K562 (cell line): ENCODE data around the gene PPT2. TPM values are rescaled to one million over a fixed set of nuclear protein-coding genes. Genes with fewer than 3 reads are reported as not detected.

Source experiments
- ERF ChIP-seq: fragments of 450-650 bp; formaldehyde crosslinking; IDR thresholded peaks from 2 replicates; pipeline ENCODE4 v1.4.0; 2020; ENCODE audit warnings: mild to moderate bottlenecking, mixed read lengths
- FIP1L1 ChIP-seq: fragments of 200-400 bp; formaldehyde crosslinking; IDR thresholded peaks from 2 replicates; pipeline ENCODE4 v1.6.1; 2018; ENCODE audit warnings: mild to moderate bottlenecking, low read depth, low read length; ENCODE audit not compliant: poor library complexity, severe bottlenecking
- HDAC8 ChIP-seq: fragments of 450-650 bp; IDR thresholded peaks from 2 replicates; pipeline ENCODE4 v1.6.1; 2016; ENCODE audit warnings: mild to moderate bottlenecking, missing genetic modification characterization, moderate library complexity, missing compliant biosample characterization
- MAZ ChIP-seq, 2 experiments: fragments of 450-650 bp in 1 of 2; sonication (generic) in 1 of 2; formaldehyde crosslinking; IDR thresholded peaks in 1 of 2; conservative IDR thresholded peaks in 1 of 2; 2 replicates each; pipeline versions ENCODE4 v1.4.0 to v1.5.0; 2020; ENCODE audit warnings: mild to moderate bottlenecking in 1 of 2, missing genetic modification reagents in 1 of 2
- NFE2L1 ChIP-seq: fragments of 450-650 bp; IDR thresholded peaks from 2 replicates; pipeline ENCODE4 v1.6.1; 2016; ENCODE audit warnings: missing genetic modification characterization, low read depth, mild to moderate bottlenecking, missing compliant biosample characterization, moderate library complexity, borderline replicate concordance
- NR2C1 ChIP-seq, 2 experiments: fragments of 450-650 bp; IDR thresholded peaks; 2 replicates each; pipeline ENCODE4 v1.6.1; 2017; ENCODE audit warnings: mild to moderate bottlenecking in 2 of 2, antibody characterized with exemption in 1 of 2, inconsistent platforms in 1 of 2, missing compliant biosample characterization in 1 of 2, missing genetic modification characterization in 1 of 2
- NR4A1 ChIP-seq, 2 experiments: fragments of 250-450 bp in 1 of 2; fragments of 450-650 bp in 1 of 2; sonication (Bioruptor Pico) in 1 of 2; IDR thresholded peaks; 2 replicates each; pipeline versions ENCODE4 v1.4.0 to v1.6.1; 2016 to 2020; ENCODE audit warnings: mild to moderate bottlenecking in 2 of 2, missing compliant biosample characterization in 1 of 2, missing genetic modification characterization in 1 of 2, moderate library complexity in 1 of 2
- NRF1 ChIP-seq, 2 experiments: fragments of 450-650 bp; IDR thresholded peaks in 1 of 2; conservative IDR thresholded peaks in 1 of 2; 2 replicates each; pipeline ENCODE4 v1.6.1; 2014; ENCODE audit warnings: mild to moderate bottlenecking in 2 of 2
- POLR2AphosphoS2 ChIP-seq: IDR thresholded peaks from 2 replicates; pipeline ENCODE4 v1.6.1; 2012; ENCODE audit warnings: low read length, improper control_type of control experiment
- RBFOX2 ChIP-seq: fragments of 200-400 bp; formaldehyde crosslinking; IDR thresholded peaks from 2 replicates; pipeline ENCODE4 v1.6.1; 2017; ENCODE audit warnings: low read depth, mild to moderate bottlenecking, low read length, moderate library complexity
- SMAD3 ChIP-seq: fragments of 450-650 bp; formaldehyde crosslinking; conservative IDR thresholded peaks from 2 replicates; pipeline ENCODE4 v1.4.0; 2020; ENCODE audit warnings: mild to moderate bottlenecking
- TCF7 ChIP-seq: sonication (generic); IDR thresholded peaks from 2 replicates; pipeline ENCODE4 v1.6.1; 2016; ENCODE audit warnings: antibody characterized with exemption, borderline replicate concordance
- THAP12 ChIP-seq: fragments of 250-450 bp; sonication (Bioruptor Pico); IDR thresholded peaks from 2 replicates; pipeline ENCODE4 v1.9.0; 2021; ENCODE audit warnings: mild to moderate bottlenecking, inconsistent platforms
- ZBTB40 ChIP-seq, 2 experiments: fragments of 450-650 bp in 1 of 2; sonication (generic) in 1 of 2; formaldehyde crosslinking in 1 of 2; IDR thresholded peaks; 2 replicates each; pipeline versions ENCODE4 v1.7.1 to v1.9.0; 2016 to 2022; ENCODE audit warnings: inconsistent platforms in 1 of 2, mild to moderate bottlenecking in 1 of 2, missing genetic modification reagents in 1 of 2
- polyA plus RNA-seq, 8 experiments: library from polyadenylated mRNA; depleted of rRNA in 4 of 8; stranded (reverse) in 5 of 8; unstranded in 3 of 8; fragments of >200 nt; fragmentation: Nextera tagmentation in 2 of 8; fragmentation: Illumina TruSeq in 1 of 8; extraction: Ambion mirVana in 2 of 8; extraction: Trizol in 1 of 8; gene quantifications; 2 replicates each; pipeline versions ENCODE4 v1.2.1 to v1.2.3, GENCODE V29; 2011 to 2014; ENCODE audit warnings: inconsistent platforms in 1 of 8, missing spikeins in 1 of 8
- total RNA-seq, 7 experiments: library from RNA; depleted of rRNA in 6 of 7; stranded (reverse); fragments of >200 nt in 6 of 7; fragmentation: Illumina TruSeq in 2 of 7; extraction: Trizol in 2 of 7; gene quantifications; 2 replicates each; pipeline versions ENCODE4 v1.2.1 to v1.2.3, GENCODE V29; 2011 to 2021; ENCODE audit warnings: low replicate concordance in 1 of 7

The PPT2 gene
- total and polyA plus RNA-seq, 9 of the 15 experiments (the other 6 are each of a cell fraction or from before 2014, with no cell fraction given): 27.4 to 98.8 (median 69.9) TPM

GRCh38 chr6:32184084-32184640 lies 30.2 kb downstream of the PPT2 start, which contains the start of gene AGER (continued):
- no peak for TF ChIP-seq ZBTB40 (IDR thresholded peaks at IDR 0.05)
- no peak for TF ChIP-seq ZBTB40 (CRISPR knock-in tag; IDR thresholded peaks at IDR 0.05)
- no peak for TF ChIP-seq NFE2L1
- no peak for TF ChIP-seq NR4A1 (CRISPR knock-in tag; IDR thresholded peaks at IDR 0.05)
- TF ChIP-seq NR4A1 (tag; IDR thresholded peaks at IDR 0.05): peak; percentile 37; the same call in 1 of the 2 replicates
- peak; percentile 66; the same call in 1 of the 2 replicates for TF ChIP-seq HDAC8 (tag)
- peak; percentile 61 for TF ChIP-seq RBFOX2
- 0 out of 2 replicates have a peak, but pooled peaks have one; percentile 32 for TF ChIP-seq SMAD3 (CRISPR knock-in tag)
- TF ChIP-seq ERF (CRISPR knock-in tag): 0 out of 2 replicates have a peak, but pooled peaks have one; percentile 38
- TF ChIP-seq NRF1 (conservative IDR thresholded peaks at IDR 0.05 in 1 of 2, IDR thresholded peaks at IDR 0.05 in 1 of 2): no peak
- TF ChIP-seq TCF7: 0 out of 2 replicates have a peak, but pooled peaks have one; percentile 7
- 0 out of 4 replicates have a peak, but pooled peaks of 1 of the 2 experiments have one; percentile 51 for TF ChIP-seq MAZ (CRISPR knock-in tag; conservative IDR thresholded peaks at IDR 0.05 in 1 of 2, IDR thresholded peaks at IDR 0.05 in 1 of 2)
- TF ChIP-seq FIP1L1: no peak
- no peak for TF ChIP-seq NR2C1 (IDR thresholded peaks at IDR 0.05)
- peak; percentile 59 for TF ChIP-seq NR2C1 (tag; IDR thresholded peaks at IDR 0.05)
- TF ChIP-seq POLR2AphosphoS2: peak; percentile 89
- TF ChIP-seq THAP12: 0 out of 2 replicates have a peak, but pooled peaks have one; percentile 34
